Sigmoid colon (tissue), 4 donors: Measurements from ENCODE around the gene ZNF567.

Experiments
- CTCF ChIP-seq, 4 experiments: fragments of 450-650 bp in 3 of 4; fragments of 200-600 bp in 1 of 4; IDR thresholded peaks; one replicate each; pipeline ENCODE4 v1.5.1; 2016 to 2019; ENCODE audit warnings: antibody characterized with exemption in 4 of 4, mild to moderate bottlenecking in 3 of 4, moderate library complexity in 2 of 4
- EP300 ChIP-seq, 4 donors: sonication (generic); formaldehyde crosslinking; IDR thresholded peaks; one replicate each; pipeline ENCODE4 v1.6.1; 2017; ENCODE audit warnings: antibody characterized with exemption in 4 of 4
- POLR2A ChIP-seq, 2 donors: fragments of 450-650 bp; IDR thresholded peaks; one replicate each; pipeline ENCODE4 v1.6.1; 2016; ENCODE audit warnings: antibody characterized with exemption in 2 of 2, mild to moderate bottlenecking in 2 of 2, moderate library complexity in 2 of 2
- POLR2AphosphoS5 ChIP-seq, 4 donors: sonication (generic); formaldehyde crosslinking; IDR thresholded peaks; one replicate each; pipeline ENCODE4 v1.6.1; 2017; ENCODE audit warnings: antibody characterized with exemption in 4 of 4

GRCh38 chr19:36748431-36749275 is 61.2 kb downstream of the ZNF567 start:
- TF ChIP-seq CTCF (IDR thresholded peaks at IDR 0.05) (no peak), POLR2A (IDR thresholded peaks at IDR 0.05) (no peak), POLR2AphosphoS5 (IDR thresholded peaks at IDR 0.05) (no peak), EP300 (IDR thresholded peaks at IDR 0.05) (no peak)
